T-helper 2 cell treated with Interferon-gamma antibody and Interleukin-4, amounts not matched to agents 100 ng/mL and 5 ng/mL, for 36 hours (primary cell): ENCODE results near the gene PPP1R9B. TPM values are rescaled to one million over a fixed set of nuclear protein-coding genes. Genes with fewer than 3 reads are reported as not detected.

Experiments used
- intact Hi-C: fragments of 100-400 bp; cut with micrococcal nuclease; formaldehyde crosslinking; loops from one replicate; pipeline ENCODE4 v1.15.1; 2023
- total RNA-seq: library from RNA; stranded (reverse); gene quantifications from 2 replicates; pipeline ENCODE4 v1.2.3, GENCODE V29; 2022

PPP1R9B gene
- total RNA-seq = 160 and 163 TPM in 2 replicates

DNA sequence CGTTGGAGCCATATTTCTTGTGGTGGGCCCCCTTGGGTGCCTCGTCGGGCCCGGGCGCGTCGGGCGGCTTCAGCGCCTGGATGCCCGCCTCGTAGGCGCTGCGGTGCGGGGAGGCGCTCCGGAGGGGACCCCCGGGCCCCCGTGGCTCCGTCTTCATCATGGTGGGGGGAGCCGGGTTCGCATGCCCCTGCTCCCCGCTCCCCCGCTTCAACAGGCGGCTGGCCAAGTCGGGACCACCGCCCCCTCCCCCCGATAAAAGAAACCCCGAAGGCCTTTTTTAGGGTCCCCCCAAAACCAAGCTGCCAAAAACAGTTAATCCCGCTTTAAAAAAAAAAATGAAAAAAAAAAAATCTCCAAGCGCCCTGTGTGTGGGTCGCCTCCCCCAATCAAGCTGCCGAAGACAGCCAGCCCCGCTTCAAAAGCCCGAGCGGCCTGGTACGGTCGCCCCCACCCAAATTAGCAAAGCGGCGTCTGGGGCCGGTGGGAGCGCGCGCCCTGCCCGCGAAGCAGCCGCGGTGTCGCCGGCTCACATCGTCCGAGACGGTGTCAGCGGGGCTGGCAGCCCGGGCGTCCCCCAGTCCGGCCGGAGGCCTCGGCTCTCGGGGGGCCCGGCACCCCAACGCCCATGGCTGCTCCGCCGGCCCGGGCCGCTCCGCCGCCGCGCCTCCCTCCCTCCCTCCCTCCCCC, at the start of gene PPP1R9B:
TSS of gene PPP1R9B (minus strand) at position 324 of the 687 bp plus-strand sequence. CDS start at position 160, 164 bp downstream.
- intact Hi-C loops = loop anchor here (1.0 kb wide), 3 partner anchors 10 to 55 kb away; partner anchors contain the start of gene PDK2

DNA sequence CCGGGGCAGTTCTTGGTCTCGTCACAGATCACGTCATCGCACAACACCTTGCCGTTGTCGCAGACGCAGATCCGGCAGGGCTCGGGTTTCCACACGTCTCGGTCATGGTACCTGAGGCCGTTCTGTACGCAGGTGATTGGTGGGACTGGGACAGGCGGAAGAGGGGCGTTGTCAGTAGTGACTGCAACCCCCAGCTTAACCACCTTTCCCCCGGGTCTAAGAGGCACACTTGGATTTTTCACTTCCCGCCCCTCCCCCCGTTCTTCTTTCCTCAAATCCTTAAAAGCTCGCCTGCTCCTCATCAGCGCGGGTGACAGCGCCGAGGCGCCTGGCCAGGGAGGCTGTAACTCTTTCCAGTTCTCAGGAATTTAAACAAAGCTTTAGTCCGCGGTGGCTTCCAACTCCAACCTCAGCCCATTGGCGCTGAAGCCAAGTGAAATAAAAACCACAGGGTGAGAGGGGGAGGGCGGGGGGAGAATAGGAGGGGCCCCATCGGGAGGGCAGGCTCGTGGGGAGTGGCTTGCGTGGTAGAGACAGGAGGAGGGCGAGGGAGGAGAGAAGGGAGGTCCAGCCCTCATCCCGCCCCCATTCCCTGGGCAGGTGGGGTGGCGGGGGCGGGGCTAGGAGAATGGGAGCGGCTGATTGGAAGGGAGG, 49.5 kb upstream of the PPP1R9B start:
- intact Hi-C loops = loop anchor here (1.0 to 5.0 kb wide), 3 partner anchors 70 to 147 kb away; partner anchors contain the start of gene XYLT2

- intact Hi-C loops = no loop called here
Observed at GRCh38 chr17:50199211-50199802, 48.8 kb upstream of the PPP1R9B start.

DNA sequence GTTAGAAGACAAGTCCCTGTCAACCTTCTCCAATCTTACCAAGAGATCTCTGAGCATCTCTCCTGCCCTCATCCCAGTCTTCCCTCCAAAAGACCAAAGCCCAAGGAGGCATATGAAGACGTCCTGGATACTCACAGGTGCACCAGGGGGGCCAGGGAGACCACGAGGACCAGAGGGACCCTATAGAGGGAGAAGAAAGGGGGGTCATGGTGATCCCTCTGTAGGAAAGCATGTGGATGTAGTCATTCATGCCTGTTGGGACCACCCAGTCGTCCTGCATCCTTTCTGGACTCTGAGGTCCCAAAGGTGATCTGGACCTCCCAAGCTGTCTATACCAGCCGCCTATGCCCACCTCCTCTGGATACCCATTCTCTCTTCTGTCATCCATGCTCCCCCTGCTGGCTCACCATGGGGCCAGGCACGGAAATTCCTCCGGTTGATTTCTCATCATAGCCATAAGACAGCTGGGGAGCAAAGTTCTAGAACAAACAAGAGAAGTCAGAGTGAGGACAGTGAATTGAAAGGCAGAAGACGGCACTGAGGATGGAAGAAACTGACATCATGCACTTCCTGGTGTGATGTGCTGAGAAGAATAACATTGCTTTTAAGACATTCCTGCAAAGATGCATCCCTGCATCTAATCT, 47.7 kb upstream of the PPP1R9B start:
- intact Hi-C loops = loop anchor here (1.0 kb wide), 1 partner anchor 29 kb away; no protein-coding TSS in a partner anchor

DNA sequence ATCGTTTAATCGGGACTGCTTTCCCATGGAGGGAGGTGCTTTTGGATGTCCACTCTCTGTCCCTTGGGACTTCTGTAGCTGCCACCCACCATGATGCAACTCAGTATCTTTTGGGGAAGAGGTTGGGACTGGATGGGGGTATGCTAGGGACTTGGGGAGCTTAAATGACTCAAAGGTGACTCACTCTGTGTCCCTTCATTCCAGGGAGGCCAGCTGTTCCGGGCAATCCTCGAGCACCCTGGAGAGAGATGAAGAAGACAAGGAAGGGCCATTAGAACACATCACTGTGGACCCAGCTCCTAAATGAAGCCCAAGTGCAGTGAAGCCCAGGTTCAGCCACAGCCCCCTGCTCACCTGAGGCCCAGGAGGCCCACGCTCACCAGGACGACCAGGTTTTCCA, 46.3 kb upstream of the PPP1R9B start:
- intact Hi-C loops = no loop called here

DNA sequence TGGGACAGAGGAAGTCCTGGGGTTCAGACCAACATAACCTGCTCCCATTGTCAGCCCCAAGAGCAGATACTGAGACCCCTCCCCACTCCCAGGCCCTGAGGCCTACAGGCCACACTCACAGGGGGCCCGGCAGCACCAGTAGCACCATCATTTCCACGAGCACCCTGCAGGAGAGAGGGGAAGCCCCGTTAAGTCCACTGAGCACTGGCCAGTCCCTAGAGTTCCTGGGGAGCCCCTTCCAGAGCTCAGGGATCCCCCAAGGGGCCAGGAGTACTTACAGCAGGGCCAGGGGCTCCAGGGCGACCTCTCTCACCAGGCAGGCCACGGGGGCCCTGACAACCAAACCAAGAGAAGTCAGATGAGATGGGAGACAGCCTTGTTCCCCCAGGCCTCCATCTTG, 45.6 kb upstream of the PPP1R9B start:
- intact Hi-C loops = no loop called here

DNA sequence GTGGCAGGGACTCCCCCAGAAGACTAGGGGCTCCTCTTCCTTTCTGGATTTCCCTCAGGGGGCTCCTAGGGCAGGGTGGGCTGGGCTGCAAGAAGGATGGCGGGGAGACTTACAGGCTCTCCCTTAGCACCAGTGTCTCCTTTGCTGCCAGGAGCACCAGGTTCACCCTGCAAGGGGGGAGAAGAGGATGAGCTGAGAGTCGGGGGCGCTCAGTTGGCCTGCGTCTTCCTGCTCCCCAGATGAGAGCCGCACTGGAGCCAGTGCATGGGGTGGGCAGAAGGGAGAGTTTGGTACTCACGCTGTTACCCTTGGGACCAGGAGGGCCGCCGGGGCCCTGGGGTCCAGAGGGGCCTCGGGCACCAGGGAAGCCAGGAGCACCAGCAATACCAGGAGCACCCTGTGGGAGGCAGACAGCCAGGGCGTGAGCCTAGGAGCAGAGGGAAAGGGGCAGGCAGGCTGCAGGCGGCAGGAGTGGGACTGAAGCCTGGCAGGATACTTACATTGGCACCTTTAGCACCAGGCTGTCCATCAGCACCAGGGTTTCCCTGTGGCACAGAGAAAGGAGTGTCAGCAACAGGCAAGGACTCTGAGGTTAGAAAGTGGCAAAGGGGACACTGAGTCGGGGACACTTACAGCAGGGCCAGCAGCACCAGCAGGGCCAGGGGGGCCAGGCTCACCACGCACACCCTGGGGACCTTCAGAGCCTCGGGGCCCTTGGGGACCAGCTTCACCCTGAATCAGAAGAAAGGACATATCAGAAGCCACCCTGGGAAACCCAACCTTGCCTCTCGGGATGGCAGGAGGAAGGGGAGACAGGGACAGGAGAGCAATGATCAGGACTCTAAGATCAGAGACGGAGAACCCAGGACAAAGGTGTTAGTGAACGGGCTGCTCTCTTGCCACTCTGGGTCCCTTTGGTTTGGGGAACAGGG, 44.7 kb upstream of the PPP1R9B start:
- intact Hi-C loops = no loop called here

GRCh38 chr17:50194140-50194933, 43.9 kb upstream of the PPP1R9B start:
- intact Hi-C loops = no loop called here

GRCh38 chr17:50192618-50193291, 42.3 kb upstream of the PPP1R9B start:
- intact Hi-C loops = no loop called here

GRCh38 chr17:50192144-50192617, 41.7 kb upstream of the PPP1R9B start:
- intact Hi-C loops = no loop called here

DNA sequence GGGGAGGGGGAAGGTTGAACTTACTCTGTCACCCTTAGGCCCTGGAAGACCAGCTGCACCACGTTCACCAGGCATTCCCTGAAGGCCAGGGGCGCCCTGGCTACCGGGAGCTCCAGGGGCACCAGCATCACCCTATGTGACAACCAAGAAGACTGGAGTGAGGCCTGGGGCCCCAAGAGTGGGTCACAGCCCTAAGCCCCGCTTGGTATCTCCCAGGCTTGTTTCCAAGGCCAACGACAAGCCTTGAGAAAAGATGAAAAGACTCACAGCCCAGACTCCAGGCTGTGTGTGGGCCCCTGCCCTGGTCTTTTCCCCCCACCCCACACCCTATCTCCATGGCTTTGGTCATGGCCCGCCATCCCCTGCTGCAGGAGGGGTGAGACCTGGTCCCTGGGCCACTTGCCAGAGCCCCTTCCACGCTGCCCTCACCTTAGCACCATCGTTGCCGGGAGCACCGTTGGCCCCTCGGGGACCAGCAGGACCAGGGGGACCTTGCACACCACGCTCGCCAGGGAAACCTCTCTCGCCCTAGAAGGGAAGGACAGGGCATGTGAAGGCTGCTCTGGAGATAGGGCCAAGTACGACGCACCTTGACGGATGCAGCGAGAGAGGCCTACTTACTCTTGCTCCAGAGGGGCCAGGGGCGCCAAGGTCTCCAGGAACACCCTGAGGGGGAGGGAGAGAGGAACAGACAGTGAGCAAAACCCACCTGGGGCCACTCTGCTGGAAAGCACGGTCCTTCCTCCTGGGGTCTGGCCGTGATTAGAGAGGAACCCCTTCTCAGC, 41.1 kb upstream of the PPP1R9B start:
- intact Hi-C loops = no loop called here

GRCh38 chr17:50190603-50191358, 40.3 kb upstream of the PPP1R9B start:
- intact Hi-C loops = no loop called here

DNA sequence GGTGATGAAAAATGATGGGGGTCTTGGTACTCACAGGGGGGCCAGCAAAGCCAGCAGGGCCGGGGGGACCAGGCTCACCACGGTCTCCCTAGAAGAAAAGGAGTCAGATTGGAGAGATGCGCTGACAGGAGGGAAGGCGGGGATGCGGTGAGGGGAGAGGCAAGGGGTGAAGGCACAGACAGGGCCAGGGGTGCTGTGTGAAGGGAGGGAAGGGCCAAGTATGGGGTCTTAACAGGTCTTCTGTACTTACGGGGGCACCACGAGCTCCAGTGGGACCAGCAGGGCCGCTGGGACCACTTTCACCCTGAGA, 39.8 kb upstream of the PPP1R9B start:
- intact Hi-C loops = no loop called here

- intact Hi-C loops = no loop called here
Observed at GRCh38 chr17:50189550-50190292, 39.2 kb upstream of the PPP1R9B start.

- intact Hi-C loops = no loop called here
Observed at GRCh38 chr17:50188921-50189549, 38.6 kb upstream of the PPP1R9B start.

DNA sequence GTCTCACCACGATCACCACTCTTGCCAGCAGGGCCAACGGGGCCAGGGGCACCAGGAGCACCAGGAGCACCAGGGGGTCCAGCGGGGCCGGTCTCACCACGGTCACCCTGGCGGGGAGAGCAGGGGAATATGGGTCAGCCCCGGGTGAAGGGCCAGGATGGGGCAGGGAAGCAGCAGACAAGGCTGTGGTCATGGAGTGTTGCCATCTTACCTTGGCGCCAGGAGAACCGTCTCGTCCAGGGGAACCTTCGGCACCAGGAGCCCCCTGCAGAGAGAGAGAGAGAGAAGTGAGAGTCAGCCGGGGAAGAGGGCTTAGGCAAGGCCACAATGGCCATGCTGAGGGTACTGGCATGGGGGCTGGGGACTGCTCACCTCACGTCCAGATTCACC, 38.0 kb upstream of the PPP1R9B start:
- intact Hi-C loops = no loop called here
